Naive B cell (primary cell): ENCODE measurements around the gene CCDC60. TPM values are rescaled to one million over a fixed set of nuclear protein-coding genes. Genes with fewer than 3 reads are reported as not detected.
A peak's percentile ranks its signal among the peaks of the same experiment; 100 is the strongest.

ENCODE experiments used
- ATAC-seq, 2 donors: fragments of 150-1000 bp; cut with Tn5 transposase; 2 replicates each; pipeline ENCODE4 v1.10.0; 2021; ENCODE audit warnings: low read depth in 2 of 2, mild to moderate bottlenecking in 2 of 2, moderate library complexity in 2 of 2
- DNase-seq: peaks from one replicate; pipeline ENCODE4 v3.0.0; 2022
- H3K27ac Mint-ChIP-seq, 6 donors: one replicate each; pipeline ENCODE4 v1.8.0; 2020 to 2022; ENCODE audit warnings: mild to moderate bottlenecking in 6 of 6, mixed read lengths in 6 of 6, moderate library complexity in 5 of 6, inconsistent platforms in 2 of 6
- H3K27me3 Mint-ChIP-seq, 3 donors: one replicate each; pipeline ENCODE4 v1.8.0; 2021 to 2022; ENCODE audit warnings: mixed read lengths in 3 of 3, mild to moderate bottlenecking in 1 of 3
- H3K36me3 Mint-ChIP-seq, 2 donors: one replicate each; pipeline ENCODE4 v1.8.0; 2020 to 2022; ENCODE audit warnings: mixed read lengths in 2 of 2, inconsistent platforms in 1 of 2, mild to moderate bottlenecking in 1 of 2
- H3K4me1 Mint-ChIP-seq, 3 donors: one replicate each; pipeline ENCODE4 v1.8.0; 2020 to 2022; ENCODE audit warnings: mixed read lengths in 3 of 3, inconsistent platforms in 1 of 3, mild to moderate bottlenecking in 1 of 3, moderate library complexity in 1 of 3
- H3K4me3 Mint-ChIP-seq, 8 donors: one replicate each; pipeline ENCODE4 v1.8.0; 2020 to 2022; ENCODE audit warnings: mild to moderate bottlenecking in 8 of 8, mixed read lengths in 8 of 8, moderate library complexity in 8 of 8, inconsistent platforms in 2 of 8
- H3K9me3 Mint-ChIP-seq, 7 donors: one replicate each; pipeline ENCODE4 v1.8.0; 2020 to 2022; ENCODE audit warnings: mixed read lengths in 7 of 7, mild to moderate bottlenecking in 5 of 7, inconsistent platforms in 2 of 7, moderate library complexity in 1 of 7
- polyA plus RNA-seq, 6 donors: library from polyadenylated mRNA; unstranded; fragments of 300-500 nt; fragmentation: Illumina TruSeq; gene quantifications; one replicate each; pipeline ENCODE4 v1.2.3, GENCODE V29; 2021; ENCODE audit warnings: low read depth in 6 of 6

The CCDC60 gene
- polyA plus RNA-seq, 6 donors from 2014 or later = not detected

GRCh38 chr12:119556854-119557253 lies 222.3 kb downstream of the CCDC60 start:
- Mint-ChIP-seq H3K27ac (no peak overlapping the region), H3K27me3 (peaks cover 13 to 35% (median 28%) of the 10 kb centered on the region in 3 donors), H3K9me3 (peaks cover 0 to 13% (median 2%) of the 10 kb centered on the region in 7 donors), H3K4me1 (no peaks in the 10 kb centered on the region), H3K4me3 (no peak overlapping the region), H3K36me3 (no peaks in the 10 kb centered on the region)
- DNase-seq (no peak), ATAC-seq (no peak)

DNA sequence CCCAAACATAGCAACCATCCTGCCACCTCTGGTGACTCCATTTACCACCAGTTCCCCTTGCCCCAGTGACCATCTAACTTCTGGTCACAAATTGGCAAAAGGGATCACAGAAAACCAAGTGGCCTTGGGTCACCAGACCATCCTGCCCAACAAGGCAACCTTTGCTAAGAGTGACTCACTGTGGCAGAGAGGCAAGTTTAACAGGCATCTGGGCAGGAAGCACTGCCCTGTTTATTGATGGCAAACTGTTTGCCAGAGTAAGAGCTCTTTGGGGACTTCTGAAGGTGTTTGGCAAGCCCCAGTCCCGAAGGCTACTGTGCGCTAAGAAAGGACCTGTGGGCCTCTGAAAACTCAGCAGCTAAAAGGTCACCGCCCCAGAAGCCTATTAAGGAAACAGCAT lies 230.9 kb downstream of the CCDC60 start:
- H3K27ac Mint-ChIP-seq = no peak overlapping the region
- H3K36me3 Mint-ChIP-seq = no peaks in the 10 kb centered on the region
- peaks cover 0 to 3% (median 0%) of the 10 kb centered on the region in 7 donors for H3K9me3 Mint-ChIP-seq
- no peak for DNase-seq
- no peaks in the 10 kb centered on the region for H3K4me1 Mint-ChIP-seq
- no peak for ATAC-seq
- H3K27me3 Mint-ChIP-seq = peaks cover 5 to 9% (median 9%) of the 10 kb centered on the region in 3 donors
- H3K4me3 Mint-ChIP-seq = no peak overlapping the region

- DNase-seq = no peak
- H3K9me3 Mint-ChIP-seq = peaks cover 0 to 9% (median 5%) of the 10 kb centered on the region in 7 donors
- no peak for ATAC-seq
- H3K4me1 Mint-ChIP-seq = no peaks in the 10 kb centered on the region
- no peaks in the 10 kb centered on the region for H3K36me3 Mint-ChIP-seq
- no peak overlapping the region for H3K4me3 Mint-ChIP-seq
- no peak overlapping the region for H3K27ac Mint-ChIP-seq
- H3K27me3 Mint-ChIP-seq = peaks cover 5 to 23% (median 13%) of the 10 kb centered on the region in 3 donors
These were observed 236.2 kb downstream of the CCDC60 start for GRCh38 chr12:119570771-119571170.

GRCh38 chr12:119573086-119573485 lies 238.6 kb downstream of the CCDC60 start:
- Mint-ChIP-seq H3K9me3 (peaks cover 0 to 9% (median 6%) of the 10 kb centered on the region in 7 donors), H3K4me1 (no peaks in the 10 kb centered on the region), H3K27me3 (peaks cover 8 to 35% (median 27%) of the 10 kb centered on the region in 3 donors), H3K27ac (no peak overlapping the region), H3K36me3 (no peaks in the 10 kb centered on the region), H3K4me3 (no peak overlapping the region)
- ATAC-seq (no peak), DNase-seq (no peak)

GRCh38 chr12:119574255-119574654 lies 239.7 kb downstream of the CCDC60 start:
- Mint-ChIP-seq H3K9me3 (peaks cover 0 to 9% (median 6%) of the 10 kb centered on the region in 7 donors), H3K36me3 (no peaks in the 10 kb centered on the region), H3K27ac (no peak overlapping the region), H3K4me3 (no peak overlapping the region), H3K4me1 (no peaks in the 10 kb centered on the region), H3K27me3 (peaks cover 10 to 37% (median 30%) of the 10 kb centered on the region in 3 donors)
- ATAC-seq (no peak), DNase-seq (no peak)

- no peaks in the 10 kb centered on the region for H3K4me1 Mint-ChIP-seq
- H3K27me3 Mint-ChIP-seq = peaks cover 10 to 37% (median 30%) of the 10 kb centered on the region in 3 donors
- no peak overlapping the region for H3K27ac Mint-ChIP-seq
- H3K9me3 Mint-ChIP-seq = peaks cover 0 to 9% (median 5%) of the 10 kb centered on the region in 7 donors
- ATAC-seq = no peak
- no peak overlapping the region for H3K4me3 Mint-ChIP-seq
- DNase-seq = no peak
- H3K36me3 Mint-ChIP-seq = no peaks in the 10 kb centered on the region
These were observed 241.7 kb downstream of the CCDC60 start for GRCh38 chr12:119576118-119576810.

DNA sequence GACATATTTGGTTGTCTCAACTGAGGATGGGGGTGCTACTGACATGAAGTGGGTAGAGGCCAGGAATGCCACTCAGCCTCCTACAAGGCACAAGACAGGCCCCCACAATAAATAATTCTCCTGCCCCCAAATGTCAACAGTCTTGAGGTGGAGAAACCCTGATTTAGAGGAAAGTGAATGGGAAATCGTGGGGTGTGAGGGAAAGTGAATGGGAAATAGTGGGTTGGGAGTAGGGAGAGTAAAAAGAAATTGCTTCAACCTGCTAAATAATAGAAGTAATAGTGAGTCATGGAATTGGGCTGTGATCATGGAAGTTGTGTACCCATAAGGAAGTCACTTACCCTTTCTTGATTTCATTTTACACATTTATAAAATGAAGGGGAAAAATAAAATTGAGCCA lies 242.4 kb downstream of the CCDC60 start:
- Mint-ChIP-seq H3K9me3 (peaks cover 0 to 9% (median 5%) of the 10 kb centered on the region in 7 donors), H3K4me3 (no peak overlapping the region), H3K27ac (peak overlapping the region in 1 of 6 donors; percentile 6), H3K36me3 (no peaks in the 10 kb centered on the region), H3K4me1 (no peaks in the 10 kb centered on the region), H3K27me3 (peaks cover 10 to 42% (median 30%) of the 10 kb centered on the region in 3 donors)
- ATAC-seq (no peak), DNase-seq (no peak)

DNA sequence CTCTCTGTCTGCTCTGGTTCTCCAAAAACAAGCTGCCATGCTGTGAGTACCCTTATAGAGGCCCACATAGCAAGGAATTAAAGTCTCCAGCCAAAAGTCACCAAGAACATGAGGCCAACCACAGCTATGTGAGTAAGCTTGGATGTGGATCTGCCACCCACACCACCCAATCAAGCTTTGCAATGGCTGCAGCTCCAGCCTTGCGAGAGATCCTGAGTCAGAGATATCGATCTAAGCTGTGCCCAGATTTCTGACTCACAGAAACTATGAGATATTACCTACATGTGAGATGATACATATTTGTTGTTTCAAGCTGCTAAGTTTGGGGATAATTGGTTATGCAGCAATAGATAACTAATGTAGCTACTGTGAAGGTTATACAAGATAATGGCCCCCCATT lies 243.6 kb downstream of the CCDC60 start:
- Mint-ChIP-seq H3K9me3 (peaks cover 0 to 7% (median 5%) of the 10 kb centered on the region in 7 donors), H3K4me3 (no peak overlapping the region), H3K36me3 (no peaks in the 10 kb centered on the region), H3K27me3 (peaks cover 10 to 40% (median 30%) of the 10 kb centered on the region in 3 donors), H3K4me1 (no peaks in the 10 kb centered on the region), H3K27ac (no peak overlapping the region)
- ATAC-seq (no peak), DNase-seq (no peak)

- Mint-ChIP-seq H3K4me3 (no peak overlapping the region), H3K4me1 (peaks cover 0 to 3% (median 0%) of the 10 kb centered on the region in 3 donors), H3K36me3 (no peaks in the 10 kb centered on the region), H3K27me3 (peaks cover 32 to 50% (median 46%) of the 10 kb centered on the region in 3 donors), H3K9me3 (no peaks in the 10 kb centered on the region), H3K27ac (no peak overlapping the region)
- no peak for DNase-seq
- ATAC-seq = no peak
These were observed 254.6 kb downstream of the CCDC60 start for GRCh38 chr12:119589097-119589496.

- H3K4me1 Mint-ChIP-seq = peaks cover 0 to 8% (median 0%) of the 10 kb centered on the region in 3 donors
- no peak overlapping the region for H3K4me3 Mint-ChIP-seq
- H3K27ac Mint-ChIP-seq = no peak overlapping the region
- no peak for ATAC-seq
- no peaks in the 10 kb centered on the region for H3K9me3 Mint-ChIP-seq
- peaks cover 38 to 55% (median 51%) of the 10 kb centered on the region in 3 donors for H3K27me3 Mint-ChIP-seq
- no peak for DNase-seq
- no peaks in the 10 kb centered on the region for H3K36me3 Mint-ChIP-seq
These were observed 255.1 kb downstream of the CCDC60 start for GRCh38 chr12:119589634-119590033.

Other genes with a start within 250 kb of the CCDC60 start
- gene HSPB8, start 155.8 kb upstream of the CCDC60 start, polyA plus RNA-seq = not detected